ENCODE results near the gene ABCB1.
"Not testable (repeated sequence)": the region's sequence is repeated elsewhere in the genome, so short reads cannot be mapped to it uniquely, and the experiment has no call there.

ABCB1 gene

DNA sequence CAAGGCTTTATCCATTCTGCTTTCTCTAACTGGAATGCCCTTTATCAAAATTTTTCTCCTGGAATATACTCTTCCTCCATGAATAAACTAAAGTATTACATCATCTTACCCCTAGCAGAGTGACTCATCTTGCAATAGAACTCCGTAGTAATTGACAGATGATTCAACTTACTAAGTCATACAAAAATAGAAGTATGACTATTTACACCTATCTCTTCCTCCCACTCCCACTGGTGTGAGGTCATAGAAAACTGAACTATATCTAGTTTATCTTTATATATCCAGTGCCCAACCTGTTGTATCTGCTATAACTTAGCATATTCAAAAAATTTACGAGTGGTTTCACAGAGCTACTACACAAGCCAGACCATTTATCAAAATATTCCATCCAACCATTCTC is 26.1 kb downstream of the ABCB1 start:
- no peak for DNase-seq

DNA sequence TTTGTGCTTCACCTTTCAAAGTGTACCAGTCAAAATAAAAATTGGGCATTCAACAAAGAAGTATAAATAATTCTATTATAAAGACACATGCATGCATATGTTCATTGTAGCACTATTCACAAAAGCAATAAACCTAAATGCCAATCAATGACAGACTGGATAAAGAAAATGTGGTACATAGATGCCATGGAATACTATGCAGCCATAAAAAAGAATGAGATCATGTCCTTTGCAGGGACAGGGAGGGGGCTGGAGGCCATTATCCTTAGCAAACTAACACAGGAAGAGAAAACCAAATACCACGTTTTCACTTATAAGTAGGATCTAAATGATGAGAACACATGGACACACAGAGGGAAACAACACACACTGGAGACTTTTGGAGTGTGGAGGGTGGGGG is 28.2 kb downstream of the ABCB1 start:
- DNase-seq, result not testable (repeated sequence)

GRCh38 chr7:87570178-87570577 is 30.5 kb downstream of the ABCB1 start:
- no peak for DNase-seq

- no peak for DNase-seq
Measured at GRCh38 chr7:87567052-87567451, 33.6 kb downstream of the ABCB1 start.

GRCh38 chr7:87566311-87566900 is 34.3 kb downstream of the ABCB1 start:
- DNase-seq, result no peak

- no peak for DNase-seq
Measured at GRCh38 chr7:87565877-87566276, 34.8 kb downstream of the ABCB1 start.

DNA sequence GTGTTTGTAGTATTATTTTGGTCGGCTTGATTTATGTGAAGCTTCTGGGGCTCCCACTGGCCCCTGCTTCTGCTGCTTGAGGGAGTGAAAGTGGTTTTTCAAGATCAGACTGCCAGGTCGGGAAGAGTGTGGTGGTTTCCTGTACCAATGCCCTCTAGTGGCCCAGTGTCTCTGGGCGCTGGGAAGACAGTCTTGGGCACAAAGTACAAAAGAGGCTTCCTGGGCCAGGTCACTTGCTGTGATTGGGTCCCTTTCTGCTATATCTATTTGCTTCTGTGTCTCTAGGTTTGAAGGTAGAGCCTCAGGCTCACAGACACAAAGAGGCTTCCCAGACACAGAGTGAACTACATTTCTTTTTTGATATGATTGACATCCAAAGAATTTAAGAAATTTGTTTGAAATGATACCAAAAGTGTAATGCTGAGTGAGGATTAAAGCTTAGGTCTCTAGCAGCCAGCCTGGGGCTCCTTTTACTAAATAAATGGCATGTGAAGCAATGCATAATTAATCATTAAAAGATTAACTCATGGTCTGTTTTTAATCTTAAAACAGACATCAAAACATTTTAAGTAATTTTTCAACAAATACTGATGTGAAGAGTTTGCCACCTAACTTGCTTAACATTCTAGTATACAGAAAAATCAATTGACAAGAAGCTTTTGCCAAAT is 36.3 kb downstream of the ABCB1 start:
- no peak for DNase-seq

GRCh38 chr7:87561702-87562101 is 39.0 kb downstream of the ABCB1 start:
- no peak for DNase-seq

DNA sequence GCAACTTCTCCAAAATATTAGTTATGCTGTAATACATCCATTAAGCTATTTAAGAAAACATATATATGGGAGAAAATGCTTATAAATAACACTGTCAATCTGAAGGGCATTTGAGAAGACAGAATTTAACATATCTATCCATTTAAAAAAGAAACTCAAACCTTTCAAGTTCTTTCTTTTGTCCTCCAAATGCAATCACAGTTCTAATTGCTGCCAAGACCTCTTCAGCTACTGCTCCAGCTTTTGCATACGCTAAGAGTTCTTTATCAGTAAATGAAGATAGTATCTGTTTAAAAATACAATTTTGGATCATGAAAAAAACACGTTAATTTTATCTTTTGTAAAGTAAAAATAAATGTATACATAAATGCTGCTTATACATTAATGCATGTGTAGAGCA is 39.6 kb downstream of the ABCB1 start:
- no peak for DNase-seq

- DNase-seq, result no peak
Measured at GRCh38 chr7:87552351-87552900, 48.3 kb downstream of the ABCB1 start.

- no peak for DNase-seq
Measured at GRCh38 chr7:87548123-87548919, 52.4 kb downstream of the ABCB1 start.

GRCh38 chr7:87545760-87546159 is 54.9 kb downstream of the ABCB1 start:
- no peak for DNase-seq

DNA sequence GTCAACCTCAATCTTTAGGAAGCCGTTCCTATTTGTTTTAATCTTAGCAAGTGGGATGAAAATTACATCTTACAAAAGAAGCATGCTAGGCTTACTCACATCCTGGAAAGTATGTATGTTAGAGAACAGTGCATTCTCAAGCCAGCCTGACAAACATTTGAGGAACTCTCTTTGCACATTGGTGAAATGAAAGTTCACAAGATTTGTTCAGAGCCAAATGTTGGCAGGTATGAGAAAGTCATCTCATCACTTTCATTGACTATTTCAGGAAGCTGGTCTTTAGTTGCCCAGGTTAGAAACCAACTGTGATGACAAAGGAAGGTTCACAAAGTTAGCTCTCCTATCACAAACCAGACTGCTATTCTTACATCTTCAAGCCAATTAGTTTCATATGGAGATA is 57.1 kb downstream of the ABCB1 start:
- DNase-seq, result no peak

DNA sequence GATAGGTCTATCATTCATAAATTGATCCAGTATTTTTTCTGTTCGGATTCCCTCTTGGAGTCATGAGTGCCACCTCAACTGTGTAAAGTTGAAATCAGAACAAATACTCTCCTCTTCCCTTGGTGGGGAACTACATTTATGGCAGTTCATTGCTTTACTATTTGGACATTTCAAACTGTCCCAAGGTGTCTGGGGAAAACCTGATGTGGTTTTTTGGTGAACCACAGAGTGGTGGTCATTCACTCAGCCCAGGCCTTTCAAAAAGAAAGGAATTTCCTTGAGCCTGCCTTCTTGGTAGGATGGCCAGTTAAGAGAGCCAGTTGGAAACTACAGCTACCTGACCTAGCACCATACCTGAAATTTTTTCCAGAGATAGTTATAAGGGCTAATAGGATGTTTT is 59.0 kb downstream of the ABCB1 start:
- DNase-seq, result no peak

- DNase-seq, result no peak
Measured at GRCh38 chr7:87538052-87538451, 62.6 kb downstream of the ABCB1 start.

DNA sequence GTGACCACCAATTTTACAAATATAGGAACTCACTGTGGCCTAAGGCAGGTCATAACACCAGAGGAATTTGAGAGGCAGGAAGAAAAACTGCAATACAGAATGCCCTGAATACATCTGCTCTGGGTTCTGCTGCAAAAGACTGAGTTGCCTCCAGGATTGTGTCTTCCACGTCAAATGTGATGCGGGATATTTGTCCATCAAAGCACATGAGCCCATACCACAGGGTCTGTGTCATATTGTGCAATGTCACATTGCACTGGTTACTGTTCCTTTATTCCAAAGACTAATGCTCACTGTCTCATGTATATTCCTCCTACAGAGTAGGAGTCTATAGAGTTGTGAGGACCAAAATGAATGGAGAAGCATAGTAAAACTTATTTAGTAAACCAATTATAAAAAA is 66.6 kb downstream of the ABCB1 start:
- no peak for DNase-seq

- no peak for DNase-seq
Measured at GRCh38 chr7:87530126-87530525, 70.6 kb downstream of the ABCB1 start.

GRCh38 chr7:87528730-87529129 is 72.0 kb downstream of the ABCB1 start:
- DNase-seq, result no peak

DNA sequence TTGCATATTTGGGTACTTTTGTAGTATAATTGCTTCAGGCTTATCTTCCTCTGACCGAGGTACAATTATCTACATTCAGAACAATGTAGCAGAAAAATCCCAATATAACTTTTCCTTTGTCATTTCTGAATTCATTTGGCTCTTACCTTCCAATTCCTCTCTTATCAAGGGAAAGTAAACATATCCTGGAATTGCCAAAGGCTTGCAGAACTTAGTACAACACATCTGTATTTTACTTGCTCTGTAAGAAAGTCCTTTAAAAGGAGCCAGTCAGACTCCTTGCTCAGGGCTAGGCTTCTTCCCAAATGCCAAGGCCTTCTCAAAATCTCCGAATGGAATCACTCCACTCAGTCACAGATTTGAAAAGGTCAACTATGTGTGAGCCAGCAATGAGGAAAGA is 81.9 kb downstream of the ABCB1 start:
- DNase-seq, result no peak

GRCh38 chr7:87517891-87518290 is 82.8 kb downstream of the ABCB1 start:
- no peak for DNase-seq

GRCh38 chr7:87517136-87517815 is 83.4 kb downstream of the ABCB1 start:
- DNase-seq, result no peak

- no peak for DNase-seq
Measured at GRCh38 chr7:87513735-87514335, 86.8 kb downstream of the ABCB1 start.

GRCh38 chr7:87512906-87513305 is 87.8 kb downstream of the ABCB1 start:
- DNase-seq, result no peak
